Posterior cingulate gyrus (tissue), 11 donors: ENCODE results near the gene DAG1.
A peak's percentile ranks its signal among the peaks of the same experiment; 100 is the strongest.
"Not testable (repeated sequence)": the region's sequence is repeated elsewhere in the genome, so short reads cannot be mapped to it uniquely, and the experiment has no call there.

ENCODE experiments used
- DNase-seq, 10 donors: peaks; one replicate each; pipeline versions ENCODE4 v3.0.0 to v3.0.0-alpha.2; 2020 to 2021; ENCODE audit warnings: mixed read lengths in 3 of 10
- intact Hi-C: fragments of 100-400 bp; cut with DNase I; formaldehyde crosslinking; loops from one replicate; pipeline ENCODE4 v1.15.1; 2023

The DAG1 gene

DNA sequence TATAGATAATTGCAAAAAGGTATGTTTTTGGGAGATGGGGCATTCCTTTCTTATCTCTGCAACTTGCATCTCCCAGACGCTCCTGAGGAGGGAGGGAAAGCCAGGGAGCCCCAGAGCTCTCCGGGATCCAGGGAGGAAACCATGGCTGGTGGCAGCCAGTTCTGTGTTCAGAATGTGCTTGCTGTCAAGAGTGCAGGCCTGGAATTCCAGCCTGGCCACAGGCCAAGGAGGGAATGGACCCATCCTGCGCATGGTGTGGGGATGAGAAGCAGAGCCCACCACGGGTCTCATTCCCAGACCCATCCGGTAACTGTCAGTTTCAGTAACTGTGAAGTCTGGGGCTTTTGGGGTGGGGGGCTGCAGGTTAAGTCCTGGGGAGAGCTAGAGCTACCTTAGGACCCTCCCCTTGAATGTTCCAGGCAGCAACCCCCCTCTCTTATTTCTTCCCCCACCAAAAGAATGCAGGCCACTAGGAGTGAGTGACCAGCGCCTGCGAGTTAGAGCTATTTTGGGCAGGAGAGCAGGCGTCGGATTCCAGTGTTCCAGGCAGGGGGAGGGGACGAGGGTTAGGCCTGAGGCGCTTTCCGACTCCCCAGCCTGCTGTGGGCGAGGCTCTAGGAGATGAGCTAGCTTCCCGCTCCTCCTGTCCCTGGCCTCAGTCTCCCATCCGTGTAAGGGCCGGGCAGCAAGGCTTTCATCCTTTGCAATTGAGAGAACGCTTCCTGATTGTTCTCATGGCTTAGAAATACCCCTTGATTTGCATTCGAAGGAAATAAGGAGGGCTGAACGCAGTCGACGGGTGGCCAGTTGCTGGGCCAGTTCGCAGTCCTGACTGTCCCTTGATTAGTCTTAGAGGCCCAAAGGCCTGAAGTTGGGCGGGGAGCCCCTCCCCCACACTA lies 781 bp upstream of the DAG1 start:
- DNase-seq = peak in 9 of 10 donors; percentile 25 to 93 (median 48)
- intact Hi-C loops = no loop called here

DNA sequence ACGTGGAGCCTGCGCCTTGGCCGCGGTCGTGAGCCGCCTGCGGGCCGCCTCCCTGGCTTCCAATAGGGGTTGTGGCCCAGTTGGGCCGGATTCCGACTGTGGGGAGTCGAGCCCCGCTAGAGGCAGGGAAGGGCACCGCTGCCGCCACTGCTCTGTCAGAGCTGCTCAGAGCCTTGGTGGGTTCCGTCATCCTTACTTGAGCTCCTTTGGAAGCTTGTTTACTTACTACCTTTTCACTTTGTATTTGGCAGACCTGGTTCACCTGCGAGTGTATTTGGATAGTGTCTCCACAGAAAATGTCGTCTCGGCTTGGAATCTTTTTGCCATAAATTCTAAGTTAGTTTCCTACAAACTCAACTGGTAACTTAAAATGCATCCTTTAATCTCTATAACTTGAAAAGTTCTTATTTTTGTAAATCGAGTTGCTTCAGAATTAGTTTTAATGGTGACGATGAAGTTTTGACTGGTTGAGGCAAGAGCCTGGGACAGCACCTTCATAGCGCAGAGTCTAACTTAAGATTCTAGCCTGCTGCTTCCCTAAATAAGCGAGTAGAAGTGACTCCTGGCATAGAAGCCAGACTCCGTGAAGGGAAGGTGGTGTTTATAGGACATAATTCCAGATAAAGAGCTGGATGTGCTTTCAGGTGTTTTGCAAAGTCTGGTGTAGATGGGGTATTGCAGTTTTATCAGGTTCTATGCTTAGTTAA lies 800 bp downstream of the DAG1 start:
- DNase-seq = no peak
- intact Hi-C loops = loop anchor here (1.0 kb wide), 2 partner anchors 48 to 60 kb away; partner anchors contain the start of gene RHOA

DNA sequence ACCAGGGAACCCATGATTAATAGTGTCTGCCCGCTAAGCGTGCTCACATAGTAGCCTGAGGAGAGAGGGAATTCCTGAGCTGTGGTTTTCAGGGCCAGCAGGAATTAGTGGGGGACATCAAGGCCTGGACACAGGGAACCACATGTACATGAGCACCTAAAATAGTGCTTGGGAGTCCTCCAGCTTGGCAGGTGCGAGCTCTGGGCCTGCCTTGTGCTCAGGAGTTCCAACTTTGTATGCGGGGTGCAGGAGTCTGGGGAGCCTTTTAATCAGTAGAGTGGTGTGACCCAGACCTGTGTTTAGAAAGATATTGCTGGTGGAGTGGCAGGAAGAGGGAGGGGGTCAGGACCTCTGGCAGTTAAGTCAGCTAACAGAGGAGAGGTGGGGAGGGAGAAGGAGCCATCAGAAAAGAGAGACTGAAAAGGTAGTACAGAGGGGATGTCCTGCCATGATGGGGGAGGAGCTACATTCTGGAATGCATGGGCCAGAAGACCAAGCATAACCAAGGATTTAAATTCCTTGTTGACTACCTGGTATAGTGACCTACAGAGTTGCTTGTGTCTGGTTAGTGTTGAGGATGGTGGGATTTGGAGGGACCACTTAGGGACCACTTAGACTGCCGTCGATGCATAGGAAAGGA lies 1.9 kb downstream of the DAG1 start:
- intact Hi-C loops = no loop called here
- DNase-seq = peak in 1 of 10 donors; percentile 35

DNA sequence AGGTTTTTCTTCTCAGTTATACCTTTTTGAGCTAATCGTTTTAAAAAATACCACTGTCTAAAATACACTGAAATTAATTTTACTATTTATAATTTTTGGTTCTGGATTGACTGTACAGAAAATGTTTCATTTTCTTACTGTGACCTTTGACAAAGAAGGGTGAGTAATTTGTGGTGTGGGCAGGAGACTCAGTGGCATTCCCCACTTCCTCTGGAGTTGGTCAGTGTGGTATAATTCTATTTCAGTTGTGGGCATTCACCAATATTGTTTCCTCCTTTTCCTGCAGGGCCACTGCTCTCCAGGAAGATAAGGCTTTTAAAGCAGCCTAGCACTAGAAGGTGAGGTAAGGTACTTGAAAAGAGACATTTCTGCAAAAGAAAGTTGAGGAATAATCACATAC lies 6.5 kb downstream of the DAG1 start:
- no peak for DNase-seq
- intact Hi-C loops = no loop called here

DNA sequence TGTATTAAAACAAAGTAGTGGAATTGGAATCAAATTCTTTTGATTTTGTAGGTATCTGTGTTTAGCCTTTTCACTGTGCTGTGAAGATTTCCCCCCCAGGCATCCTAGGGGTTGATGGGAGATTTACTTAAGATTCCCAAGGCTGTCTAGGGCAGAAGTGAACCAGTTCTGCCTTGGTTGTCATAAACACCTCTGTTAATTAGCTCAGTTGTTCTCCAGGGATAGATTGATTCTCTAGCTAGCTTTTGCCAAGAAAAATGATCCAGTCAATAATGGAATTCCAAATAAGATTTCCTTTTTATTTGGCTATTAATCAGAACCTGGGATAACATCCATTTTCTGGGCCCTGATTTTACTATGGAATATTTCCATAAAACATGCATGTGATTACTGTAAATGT lies 12.7 kb downstream of the DAG1 start:
- DNase-seq = no peak
- intact Hi-C loops = no loop called here

DNA sequence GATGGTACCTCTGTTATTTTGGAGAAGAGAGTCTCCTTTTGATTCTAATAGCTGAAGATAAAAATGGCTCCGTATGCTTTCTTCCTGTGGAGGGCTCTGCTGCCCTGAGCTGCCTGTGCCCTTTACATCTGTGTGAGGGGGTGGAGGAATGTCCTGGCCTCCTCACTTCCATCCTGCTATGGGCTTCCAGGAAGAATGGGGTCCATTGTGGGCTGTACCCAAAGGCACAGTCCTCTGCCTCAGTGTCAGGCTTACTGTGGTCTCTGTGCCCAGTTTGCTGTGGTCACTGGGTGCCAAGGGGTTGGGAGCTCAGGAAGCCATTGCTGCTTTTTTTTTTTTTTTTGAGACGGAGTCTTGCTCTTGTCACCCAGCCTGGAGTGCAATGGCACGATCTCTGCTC lies 14.4 kb downstream of the DAG1 start:
- intact Hi-C loops = no loop called here
- DNase-seq = peak in 1 of 10 donors; percentile 14

DNA sequence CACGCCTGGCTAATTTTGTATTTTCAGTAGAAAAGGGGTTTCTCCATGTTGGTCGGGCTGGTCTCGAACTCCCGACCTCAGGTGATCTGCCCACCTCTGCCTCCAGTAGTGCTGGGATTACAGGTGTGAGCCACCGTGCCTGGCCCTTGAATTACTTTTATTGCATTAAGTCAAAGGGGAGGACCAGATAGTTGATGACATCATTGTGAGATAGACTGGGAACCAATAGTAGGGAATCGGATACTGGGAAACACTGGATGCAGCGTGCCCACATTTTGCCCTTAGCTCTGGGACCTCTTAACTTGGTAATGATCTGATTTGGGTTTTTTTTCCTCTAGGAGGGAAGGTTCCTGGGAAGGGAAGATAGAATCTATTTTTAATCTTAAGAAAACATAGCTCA lies 19.2 kb downstream of the DAG1 start:
- DNase-seq = no peak
- intact Hi-C loops = no loop called here

DNA sequence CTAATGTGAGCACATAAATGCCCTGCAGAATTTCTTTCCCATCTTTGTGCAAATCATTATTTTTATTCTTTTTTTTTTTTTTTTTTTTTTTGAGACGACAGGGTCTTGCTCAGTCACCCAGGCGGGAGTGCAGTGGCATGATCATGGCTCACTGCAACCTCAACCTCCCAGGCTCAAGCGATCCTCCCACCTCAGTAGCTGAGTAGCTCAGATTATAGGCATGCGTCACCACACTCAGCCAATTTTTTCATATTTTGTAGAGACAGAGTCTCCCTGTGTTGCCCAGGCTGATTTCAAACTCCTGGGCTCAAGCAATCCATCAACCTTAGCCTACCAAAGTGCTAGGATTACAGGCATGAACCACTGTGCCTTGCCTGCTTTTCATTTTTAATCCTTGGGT lies 22.9 kb downstream of the DAG1 start:
- intact Hi-C loops = no loop called here
- DNase-seq = peak in 1 of 10 donors; percentile 49

DNA sequence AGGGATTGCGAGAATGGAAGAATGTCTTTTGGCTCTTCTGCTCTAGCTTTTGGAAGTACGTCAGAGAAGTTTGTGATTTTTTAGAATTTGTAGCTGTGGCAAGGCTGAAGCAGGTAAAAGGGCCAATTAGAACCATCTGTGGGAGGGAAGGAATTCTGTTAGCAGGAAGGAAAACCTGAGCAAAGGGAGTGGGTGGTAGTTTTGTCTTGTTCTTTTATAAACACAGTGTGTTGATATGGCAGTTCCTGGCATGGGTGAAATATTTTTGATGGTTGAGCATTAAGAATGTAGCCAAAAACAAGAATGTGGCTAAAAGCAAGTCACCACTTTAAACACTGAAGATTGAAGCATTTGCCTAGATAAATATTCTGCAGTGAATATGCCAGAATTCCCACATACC lies 23.8 kb downstream of the DAG1 start:
- intact Hi-C loops = no loop called here

DNA sequence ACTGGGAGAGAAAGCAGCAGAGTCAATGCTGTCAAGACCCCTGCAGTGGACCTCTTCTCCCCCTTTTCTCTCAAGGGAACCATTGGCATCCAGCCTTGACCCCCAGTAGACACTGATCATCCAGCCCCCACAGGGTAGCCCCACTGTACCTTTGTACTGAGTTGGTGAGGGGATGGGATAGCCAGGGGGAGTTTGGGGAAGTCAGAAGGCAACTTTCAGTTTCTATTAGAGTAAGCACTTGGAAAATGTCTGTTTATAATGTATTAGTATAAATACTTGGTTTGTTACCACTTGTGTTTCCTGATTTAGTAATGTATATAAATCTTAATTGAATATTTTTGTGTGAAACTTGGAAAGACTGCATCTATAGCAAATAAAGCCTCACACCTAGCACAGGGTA lies 25.0 kb downstream of the DAG1 start:
- no peak for DNase-seq
- intact Hi-C loops = no loop called here

More for the DNA sequence above, 23.8 kb downstream of the DAG1 start:
- no peak for DNase-seq

DNA sequence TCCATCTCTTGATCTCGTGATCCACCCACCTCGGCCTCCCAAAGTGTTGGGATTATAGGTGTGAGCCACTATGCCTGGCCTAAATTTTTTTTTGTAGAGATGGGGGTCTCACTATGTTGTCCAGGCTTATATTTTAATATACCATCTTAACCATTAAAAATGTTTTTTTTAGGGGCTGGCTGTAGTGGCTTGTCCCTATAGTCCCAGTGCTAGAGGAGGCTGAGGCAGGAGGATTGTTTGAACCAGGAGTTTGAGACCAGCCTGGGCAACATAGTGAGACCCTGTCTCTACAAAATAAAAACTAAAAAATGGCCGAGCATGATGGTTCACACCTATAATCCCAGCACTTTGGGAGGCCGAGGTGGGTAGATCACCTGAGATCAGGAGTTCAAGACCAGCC lies 26.8 kb downstream of the DAG1 start:
- intact Hi-C loops, DNase-seq: not testable (repeated sequence)

DNA sequence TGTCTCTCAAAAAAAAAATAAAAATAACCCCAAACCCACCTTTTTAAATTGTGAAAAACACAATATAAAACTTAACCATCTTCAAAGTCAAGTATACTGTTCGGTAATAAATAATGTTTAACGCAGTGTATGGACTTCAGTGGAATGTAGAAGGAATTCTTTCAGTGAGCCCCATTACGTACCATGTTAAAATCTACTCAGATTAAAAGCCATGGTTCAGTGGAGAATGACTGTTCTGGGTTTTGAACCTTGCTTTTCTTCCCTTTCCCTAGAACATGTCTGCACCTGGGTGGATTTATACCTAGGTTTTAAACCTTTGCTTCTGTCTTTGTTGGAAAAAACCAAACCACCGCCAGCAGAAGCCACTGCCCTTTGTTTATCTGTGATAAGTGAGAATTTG lies 27.5 kb downstream of the DAG1 start:
- intact Hi-C loops = no loop called here
- no peak for DNase-seq

DNA sequence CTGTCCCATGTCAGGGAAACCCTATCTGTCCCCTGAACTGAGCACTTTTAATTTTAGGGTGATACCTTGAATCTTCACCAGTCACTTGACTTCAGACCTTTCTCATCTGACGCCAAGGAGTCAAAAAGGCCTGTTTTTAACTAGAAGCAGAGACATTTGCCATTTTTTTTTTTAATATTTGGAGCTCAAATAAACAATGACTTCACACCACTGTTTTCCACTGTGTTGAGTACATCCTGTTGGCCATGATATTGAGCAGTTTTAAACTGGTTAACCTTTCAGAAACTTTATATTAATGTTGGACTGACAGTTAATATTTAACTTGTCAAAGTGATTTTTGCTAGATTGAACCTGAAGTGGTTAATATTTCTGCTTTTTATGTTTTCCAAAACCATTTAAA lies 28.2 kb downstream of the DAG1 start:
- DNase-seq = no peak
- intact Hi-C loops = no loop called here

DNA sequence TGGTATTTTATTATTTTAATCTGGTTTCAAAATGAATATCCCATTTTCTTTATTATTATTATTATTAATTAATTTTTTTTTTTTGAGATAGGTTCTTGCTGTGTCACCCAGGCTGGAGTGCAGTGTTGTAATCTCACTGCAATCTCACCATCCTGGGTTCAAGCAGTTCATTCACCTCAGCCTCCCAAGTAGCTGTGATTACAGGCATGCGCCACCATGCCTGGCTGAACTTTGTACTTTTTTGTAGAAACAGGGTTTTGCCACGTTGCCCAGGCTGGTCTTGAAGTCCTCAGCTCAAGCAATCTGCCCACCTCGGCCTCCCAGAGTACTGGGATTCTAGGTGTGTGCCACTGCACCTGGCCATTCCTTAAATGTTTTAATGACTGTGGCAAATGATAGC lies 28.6 kb downstream of the DAG1 start:
- intact Hi-C loops = no loop called here
- DNase-seq = peak in 1 of 10 donors; percentile 1

DNA sequence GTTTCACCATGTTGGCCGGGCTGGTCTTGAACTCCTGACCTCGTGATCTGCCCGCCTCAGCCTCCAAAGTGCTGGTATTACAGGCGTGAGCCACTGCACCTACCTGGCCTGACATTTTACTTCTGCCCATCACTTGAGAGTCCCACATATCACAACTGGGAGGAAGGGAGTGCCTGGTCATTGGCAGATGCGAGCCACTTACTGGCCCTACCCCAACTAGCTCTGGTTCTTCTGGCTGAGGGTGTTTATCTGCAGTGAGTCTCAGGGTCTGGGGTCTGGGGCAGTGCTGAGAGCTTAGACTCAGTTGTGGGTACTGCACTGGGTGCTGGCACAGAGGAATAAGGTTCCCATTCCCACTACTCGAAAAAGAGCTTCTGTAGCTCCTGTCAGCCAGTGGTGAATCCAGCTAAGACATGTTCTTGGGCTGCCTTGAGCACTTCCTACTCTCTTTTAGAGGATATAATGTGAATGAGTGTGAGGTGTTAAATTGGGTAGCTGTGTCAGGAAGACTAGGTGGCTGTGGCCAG lies 30.2 kb downstream of the DAG1 start:
- DNase-seq = peak in 1 of 10 donors; percentile 5
- intact Hi-C loops = no loop called here

DNA sequence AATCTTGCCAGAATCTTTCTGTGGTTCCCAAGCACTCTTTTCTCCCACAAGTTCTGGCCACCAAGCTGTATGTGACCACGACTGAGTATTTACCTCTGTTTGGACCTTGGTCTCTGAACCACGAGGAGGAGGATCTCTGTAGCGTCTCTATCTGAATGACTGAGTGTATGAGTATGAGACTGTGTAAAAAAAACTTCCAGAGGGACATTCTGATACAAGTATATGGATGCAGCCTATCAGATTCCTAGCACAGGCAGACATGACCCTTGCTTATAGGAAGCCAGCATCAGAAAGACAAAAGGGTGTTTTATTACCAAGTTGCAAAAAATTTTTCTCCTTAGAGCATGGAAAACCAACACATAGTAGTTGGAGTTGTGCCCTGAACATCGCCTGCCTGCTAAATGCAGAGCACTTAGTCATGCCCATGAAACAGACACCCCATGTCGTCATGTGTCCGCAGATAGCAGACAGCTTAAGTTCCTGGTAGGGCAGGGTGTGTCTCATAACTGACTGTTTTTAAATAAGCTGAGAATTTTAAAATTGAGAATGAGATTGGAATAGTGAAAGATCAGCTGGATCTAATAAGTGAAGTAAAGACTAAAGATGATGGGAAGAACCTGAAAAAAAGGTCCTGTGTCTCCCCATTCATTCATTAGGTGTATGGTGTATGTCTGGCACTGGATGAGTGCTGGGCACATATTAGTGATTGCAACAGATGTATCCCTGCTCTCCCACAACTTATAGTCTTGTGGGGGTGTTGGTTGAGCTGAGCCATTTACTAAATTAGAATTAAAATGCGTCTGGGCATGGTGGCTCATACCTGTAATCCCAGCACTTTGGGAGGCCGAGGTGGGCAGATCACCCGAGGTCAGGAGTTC lies 30.9 kb downstream of the DAG1 start:
- peak in 5 of 10 donors; percentile 14 to 85 (median 50) for DNase-seq
- intact Hi-C loops = no loop called here

DNA sequence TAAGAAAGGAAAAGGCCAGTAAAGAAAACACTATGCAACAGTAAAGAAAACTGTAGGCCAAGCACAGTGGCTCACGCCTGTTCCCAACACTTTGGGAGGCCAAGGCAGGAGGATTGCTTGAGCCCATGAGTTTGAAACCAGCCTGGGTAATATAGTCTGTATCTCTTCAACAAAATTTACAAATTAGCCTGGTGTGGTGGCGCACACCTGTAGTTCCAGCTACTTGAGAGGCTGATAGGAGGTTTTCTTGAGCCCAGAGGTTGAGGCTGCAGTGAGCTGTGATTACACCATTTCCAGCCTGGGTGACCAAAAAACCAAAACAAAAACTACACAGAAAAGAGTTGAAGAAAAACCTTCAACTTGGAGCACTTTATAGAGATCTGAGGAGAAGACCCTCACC lies 31.8 kb downstream of the DAG1 start:
- DNase-seq = peak in 1 of 10 donors; percentile 1

DNA sequence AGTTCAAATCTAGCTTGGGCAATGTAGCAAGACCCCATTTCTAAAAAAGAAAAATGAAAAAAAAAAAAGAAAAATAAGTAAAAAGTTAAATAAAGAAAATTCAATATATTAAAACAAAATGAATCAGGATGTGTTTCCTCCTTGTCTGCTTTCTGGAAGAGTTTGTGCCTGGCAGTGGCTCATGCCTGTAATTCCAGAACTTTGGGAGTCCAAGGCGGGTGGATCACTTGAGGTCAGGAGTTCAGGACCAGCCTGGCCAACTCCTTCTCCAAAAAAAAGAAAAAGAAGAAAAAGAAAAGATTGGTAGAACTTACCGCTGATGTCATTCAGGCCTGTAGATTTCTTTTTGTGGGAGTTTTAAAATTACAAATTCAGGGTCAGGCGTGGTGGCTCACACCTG lies 36.8 kb downstream of the DAG1 start:
- intact Hi-C loops = no loop called here
- DNase-seq = peak in 1 of 10 donors; percentile 1

More for the DNA sequence above, 31.8 kb downstream of the DAG1 start:
- intact Hi-C loops = no loop called here

DNA sequence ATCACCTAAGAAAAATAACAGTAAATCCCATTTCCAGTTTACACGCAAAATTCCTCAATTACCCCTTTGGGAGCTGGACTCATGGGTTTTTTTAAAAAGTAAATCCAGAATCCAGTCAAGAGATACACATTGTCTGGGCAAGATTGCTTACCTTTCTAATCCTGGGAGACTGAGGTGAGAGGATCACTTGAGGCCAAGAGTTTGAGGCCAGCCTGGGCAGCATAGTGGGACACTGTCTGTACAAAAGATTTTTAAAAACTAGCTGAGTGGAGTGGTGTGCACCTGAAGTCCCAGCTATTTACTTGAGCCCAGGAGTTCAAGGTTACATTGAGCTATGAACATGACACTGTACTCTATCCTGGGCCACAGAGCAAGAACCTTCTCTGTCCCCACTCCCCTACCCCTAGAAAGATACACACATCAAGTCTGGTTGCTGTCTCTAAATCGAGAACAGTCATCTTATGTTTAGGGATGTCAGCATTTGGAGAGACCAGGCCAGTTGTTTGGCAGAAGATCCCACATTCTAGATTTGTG lies 39.0 kb downstream of the DAG1 start:
- intact Hi-C loops = no loop called here
- DNase-seq = no peak

DNA sequence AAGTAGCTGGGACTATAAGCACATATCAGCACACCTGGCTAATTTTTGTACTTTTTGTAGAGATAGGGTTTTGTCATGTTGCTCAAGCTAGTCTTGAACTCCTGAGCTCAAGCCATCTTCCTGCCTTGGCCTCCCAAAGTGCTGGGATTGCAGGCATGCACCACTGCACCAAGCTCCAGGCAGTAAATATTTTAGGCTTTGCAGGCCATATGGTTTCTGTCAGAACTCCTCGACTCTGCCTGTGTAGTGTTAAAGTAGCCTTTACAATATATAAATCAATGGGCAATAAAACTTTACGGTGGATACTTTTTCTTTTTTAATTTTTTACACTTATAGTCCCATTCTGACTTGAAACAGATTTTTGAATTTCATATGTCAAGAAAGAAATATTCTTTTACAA lies 41.6 kb downstream of the DAG1 start:
- intact Hi-C loops = no loop called here

More for the DNA sequence above, 41.6 kb downstream of the DAG1 start:
- peak in 1 of 10 donors; percentile 12 for DNase-seq
